Spinal cord (tissue), 10 donors: ENCODE data around the gene NHERF2. TPM values are rescaled to one million over a fixed set of nuclear protein-coding genes. Genes with fewer than 3 reads are reported as not detected.

Experiments
- DNase-seq, 6 donors: peaks; one replicate each; pipeline versions ENCODE4 v3.0.0 to v3.0.0-alpha.2; 2013 to 2015; ENCODE audit warnings: low spot score in 6 of 6, low read depth in 4 of 6
- H3K27ac ChIP-seq: one replicate; pipeline ENCODE4 v1.5.1; 2013; ENCODE audit warnings: low read depth, low read length, control low read depth
- H3K27me3 ChIP-seq: one replicate; pipeline ENCODE4 v1.6.1; 2013; ENCODE audit warnings: low read length; ENCODE audit not compliant: control insufficient read depth, insufficient read depth
- H3K36me3 ChIP-seq: one replicate; pipeline ENCODE4 v1.6.1; 2013; ENCODE audit warnings: low read length; ENCODE audit not compliant: control insufficient read depth, insufficient read depth
- H3K4me1 ChIP-seq: one replicate; pipeline ENCODE4 v1.6.1; 2013; ENCODE audit warnings: low read length; ENCODE audit not compliant: control insufficient read depth, insufficient read depth
- H3K4me3 ChIP-seq: one replicate; pipeline ENCODE4 v1.5.1; 2013; ENCODE audit warnings: low read depth, low read length, control low read depth
- H3K9me3 ChIP-seq: one replicate; pipeline ENCODE4 v1.6.1; 2013; ENCODE audit warnings: low read length; ENCODE audit not compliant: control insufficient read depth, insufficient read depth
- WGBS: methylation state at CpG from one replicate; pipeline ENCODE4 v1.1.5; 2013; ENCODE audit warnings: missing lambda C conversion rate; ENCODE audit not compliant: insufficient coverage; 5-methylcytosine and 5-hydroxymethylcytosine counted together
- polyA plus RNA-seq, 2 donors: library from polyadenylated mRNA; unstranded; fragments of 120-200 nt; gene quantifications; one replicate each; pipeline ENCODE4 v1.2.1, GENCODE V29; 2013; ENCODE audit not compliant: insufficient read length in 2 of 2
- total RNA-seq, 2 donors: library from RNA; depleted of rRNA in 1 of 2; stranded (reverse); fragments of 120-200 nt in 1 of 2; fragments of >200 nt in 1 of 2; gene quantifications; one replicate each; pipeline versions ENCODE4 v1.2.3 to v1.2.4, GENCODE V29; 2013 to 2014
- donor health status: healthy.

Gene NHERF2
- total and polyA plus RNA-seq, 4 donors = 25.6 to 95.7 (median 67.8) TPM

DNA sequence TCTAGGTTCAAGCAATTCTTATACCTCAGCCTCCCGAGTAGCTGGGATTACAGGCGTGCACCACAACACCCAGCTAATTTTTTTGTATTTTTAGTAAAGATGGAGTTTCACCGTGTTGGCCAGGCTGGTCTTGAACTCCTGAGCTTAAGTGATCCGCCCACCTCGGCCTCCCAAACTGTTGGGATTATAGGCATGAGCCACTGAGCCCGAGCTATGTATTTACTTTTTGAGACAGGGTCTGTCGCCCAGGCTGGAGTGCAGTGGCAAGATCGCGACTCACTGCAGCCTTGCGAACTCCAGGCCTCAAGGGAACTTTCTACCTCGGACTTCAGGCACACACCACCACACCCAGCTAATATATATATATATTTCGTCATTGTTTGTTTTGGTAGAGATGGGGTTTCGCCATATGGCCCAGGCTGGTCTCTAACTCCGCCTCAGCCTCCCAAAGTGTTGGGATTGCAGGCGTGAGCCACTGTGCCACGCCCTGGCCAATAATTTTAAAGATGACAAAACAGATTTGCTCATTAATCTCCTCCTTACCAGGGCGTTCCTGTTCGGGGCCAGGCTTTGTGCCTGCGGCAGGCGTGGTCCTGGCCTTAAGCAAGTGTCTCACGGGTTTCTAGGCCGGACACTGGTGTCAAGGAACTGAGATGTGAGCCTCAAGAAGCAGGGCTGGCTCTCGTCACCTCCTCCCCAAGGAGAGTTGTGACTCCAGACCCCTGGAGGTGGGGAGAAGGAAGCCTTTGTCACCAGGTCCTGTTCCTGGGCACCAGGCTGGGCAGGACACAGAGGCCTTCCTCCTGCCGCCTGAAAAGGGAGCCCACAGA is 11.4 kb upstream of the NHERF2 start:
- Histone ChIP-seq H3K9me3 (no peaks in the 10 kb centered on the region), H3K27ac (no peak overlapping the region), H3K36me3 (no peaks in the 10 kb centered on the region), H3K4me1 (peaks cover 15% of the 10 kb centered on the region), H3K4me3 (no peak overlapping the region), H3K27me3 (peaks cover 17% of the 10 kb centered on the region)
- no peak for DNase-seq
- WGBS = 79% methylated on average over 12 of the region's 24 CpGs

DNA sequence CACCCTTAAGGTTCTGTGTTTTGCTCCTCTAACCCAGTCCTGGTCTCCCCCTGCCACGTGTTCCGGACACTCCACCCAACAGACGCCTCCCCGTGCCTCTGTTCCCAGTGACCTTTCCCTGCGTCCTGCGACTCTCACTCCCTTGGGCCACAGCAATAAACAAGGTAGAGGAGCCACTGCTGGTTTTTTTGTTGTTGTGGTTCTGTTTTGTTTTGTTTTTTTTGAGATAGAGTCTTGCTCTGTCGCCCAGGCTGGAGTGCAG is 10.8 kb upstream of the NHERF2 start:
- Histone ChIP-seq H3K4me1 (peaks cover 15% of the 10 kb centered on the region), H3K36me3 (no peaks in the 10 kb centered on the region), H3K27me3 (peaks cover 22% of the 10 kb centered on the region), H3K9me3 (no peaks in the 10 kb centered on the region), H3K4me3 (no peak overlapping the region), H3K27ac (no peak overlapping the region)
- DNase-seq = no peak
- WGBS = 100% methylated on average over 4 of the region's 7 CpGs

DNA sequence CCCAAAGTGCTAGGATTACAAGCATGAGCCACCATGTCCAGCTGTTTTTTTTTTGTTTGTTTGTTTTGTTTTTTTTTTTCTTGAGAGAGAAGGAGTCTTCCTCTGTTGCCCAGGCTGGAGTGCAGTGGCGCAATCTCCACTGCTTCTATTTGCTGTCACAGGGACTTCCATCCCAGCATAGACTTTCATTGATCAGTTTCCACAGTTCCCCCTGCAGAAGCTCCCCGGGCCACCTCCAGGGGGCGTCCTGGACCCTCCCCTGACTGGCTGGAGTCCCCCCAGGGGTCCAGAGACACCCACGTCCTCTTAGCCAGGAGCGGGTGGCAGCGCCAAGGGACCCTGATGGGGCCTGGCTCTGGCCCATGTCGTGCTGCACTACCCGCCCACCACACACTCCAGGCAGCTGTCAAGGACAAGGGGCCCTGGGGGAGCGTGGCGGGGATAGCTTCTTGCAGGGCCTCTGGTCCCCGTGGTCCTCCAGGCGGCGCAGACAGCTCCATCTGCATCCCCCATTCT is 10.2 kb upstream of the NHERF2 start:
- 29% methylated on average over 13 of the region's 13 CpGs for WGBS
- no peak overlapping the region for H3K4me3 ChIP-seq
- H3K4me1 ChIP-seq = peaks cover 15% of the 10 kb centered on the region
- H3K36me3 ChIP-seq = no peaks in the 10 kb centered on the region
- no peak for DNase-seq
- H3K27ac ChIP-seq = no peak overlapping the region
- H3K27me3 ChIP-seq = peaks cover 26% of the 10 kb centered on the region
- no peaks in the 10 kb centered on the region for H3K9me3 ChIP-seq

DNA sequence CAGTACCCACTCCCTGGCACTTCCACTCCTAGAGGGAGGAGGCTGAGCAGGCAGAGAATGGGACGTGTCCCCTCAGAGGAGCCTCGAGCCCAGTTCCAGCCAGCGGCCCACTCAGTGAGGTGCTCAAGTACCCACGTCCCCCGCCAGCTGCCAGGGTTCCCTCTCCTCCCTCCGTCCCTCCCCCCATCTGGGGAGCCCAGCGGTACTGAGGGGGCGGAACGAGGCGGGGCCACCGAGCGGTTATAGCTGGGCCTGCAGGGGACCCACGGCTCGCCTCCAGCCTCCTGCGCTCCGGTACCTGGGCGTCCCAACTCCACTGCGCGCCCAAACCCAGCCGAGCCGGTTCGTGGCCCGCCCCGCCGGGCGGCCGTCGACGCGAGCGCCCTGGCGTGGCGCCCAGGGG is 7.2 kb upstream of the NHERF2 start, which contains the start of gene NPW:
Gene NPW (plus strand): TSS at position 268 of the 403 bp plus-strand sequence.
- H3K27me3 ChIP-seq = peaks cover 32% of the 10 kb centered on the region
- H3K27ac ChIP-seq = no peak within 1 kb of the TSS
- no peaks in the 10 kb centered on the region for H3K36me3 ChIP-seq
- no peak within 1 kb of the TSS for H3K4me3 ChIP-seq
- WGBS = 1% methylated on average over 33 of the region's 33 CpGs
- DNase-seq = no peak
- H3K4me1 ChIP-seq = peaks cover 34% of the 10 kb centered on the region
- no peaks in the 10 kb centered on the region for H3K9me3 ChIP-seq

DNA sequence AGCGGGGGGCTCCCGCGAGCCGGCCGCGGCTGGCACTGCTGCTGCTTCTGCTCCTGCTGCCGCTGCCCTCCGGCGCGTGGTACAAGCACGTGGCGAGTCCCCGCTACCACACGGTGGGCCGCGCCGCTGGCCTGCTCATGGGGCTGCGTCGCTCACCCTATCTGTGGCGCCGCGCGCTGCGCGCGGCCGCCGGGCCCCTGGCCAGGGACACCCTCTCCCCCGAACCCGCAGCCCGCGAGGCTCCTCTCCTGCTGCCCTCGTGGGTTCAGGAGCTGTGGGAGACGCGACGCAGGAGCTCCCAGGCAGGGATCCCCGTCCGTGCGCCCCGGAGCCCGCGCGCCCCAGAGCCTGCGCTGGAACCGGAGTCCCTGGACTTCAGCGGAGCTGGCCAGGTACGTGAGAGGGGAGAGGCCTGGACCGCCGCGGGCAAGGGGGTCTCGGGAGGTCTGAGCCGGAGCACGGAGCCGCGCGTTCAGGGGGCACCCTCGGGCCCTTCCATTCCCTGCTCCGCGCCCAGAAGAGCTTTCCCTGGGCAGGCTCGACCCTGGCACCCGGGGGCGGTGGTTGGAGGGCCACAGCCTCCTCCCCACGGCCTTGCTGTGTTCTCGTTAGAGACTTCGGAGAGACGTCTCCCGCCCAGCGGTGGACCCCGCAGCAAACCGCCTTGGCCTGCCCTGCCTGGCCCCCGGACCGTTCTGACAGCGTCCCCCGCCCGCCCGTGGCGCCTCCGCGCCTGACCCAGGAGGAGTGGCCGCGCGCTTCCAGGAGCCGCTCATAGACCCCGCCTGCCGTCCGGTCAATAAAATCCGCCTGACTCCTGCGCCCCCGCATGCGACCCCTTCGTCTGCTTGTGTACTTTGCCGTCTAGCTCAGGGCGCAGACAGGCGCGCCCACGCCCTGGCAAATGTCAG is 6.5 kb upstream of the NHERF2 start:
- under 1% methylated on average over 96 of the region's 96 CpGs for WGBS
- Histone ChIP-seq H3K4me1 (peaks cover 34% of the 10 kb centered on the region), H3K9me3 (no peaks in the 10 kb centered on the region), H3K36me3 (no peaks in the 10 kb centered on the region), H3K4me3 (no peak overlapping the region), H3K27ac (no peak overlapping the region), H3K27me3 (peaks cover 32% of the 10 kb centered on the region)
- no peak for DNase-seq

DNA sequence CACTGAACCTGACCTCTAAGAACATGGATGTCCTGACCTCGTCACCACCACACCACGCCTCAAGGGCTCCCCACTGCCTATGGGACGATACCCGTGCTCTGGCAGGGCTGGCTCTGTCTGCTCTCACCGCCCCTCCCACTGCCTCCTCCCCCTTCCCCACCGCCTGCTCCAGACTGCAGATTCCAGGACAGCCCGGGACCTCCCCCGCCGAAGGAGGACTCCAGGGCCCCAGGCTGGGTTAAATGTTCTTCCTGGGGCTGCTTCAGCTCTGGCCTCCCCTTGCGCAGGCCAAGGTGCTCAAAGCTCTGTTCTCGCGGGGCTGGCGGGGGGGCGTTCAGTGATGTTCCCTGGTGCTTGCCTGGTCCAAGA is 4.0 kb upstream of the NHERF2 start:
- DNase-seq = no peak
- H3K36me3 ChIP-seq = peaks cover 3% of the 10 kb centered on the region
- H3K4me1 ChIP-seq = peaks cover 50% of the 10 kb centered on the region
- H3K4me3 ChIP-seq = peak overlapping the region; percentile 42
- H3K27ac ChIP-seq = no peak overlapping the region
- WGBS = 2% methylated on average over 10 of the region's 14 CpGs
- H3K27me3 ChIP-seq = peaks cover 34% of the 10 kb centered on the region
- H3K9me3 ChIP-seq = no peaks in the 10 kb centered on the region

DNA sequence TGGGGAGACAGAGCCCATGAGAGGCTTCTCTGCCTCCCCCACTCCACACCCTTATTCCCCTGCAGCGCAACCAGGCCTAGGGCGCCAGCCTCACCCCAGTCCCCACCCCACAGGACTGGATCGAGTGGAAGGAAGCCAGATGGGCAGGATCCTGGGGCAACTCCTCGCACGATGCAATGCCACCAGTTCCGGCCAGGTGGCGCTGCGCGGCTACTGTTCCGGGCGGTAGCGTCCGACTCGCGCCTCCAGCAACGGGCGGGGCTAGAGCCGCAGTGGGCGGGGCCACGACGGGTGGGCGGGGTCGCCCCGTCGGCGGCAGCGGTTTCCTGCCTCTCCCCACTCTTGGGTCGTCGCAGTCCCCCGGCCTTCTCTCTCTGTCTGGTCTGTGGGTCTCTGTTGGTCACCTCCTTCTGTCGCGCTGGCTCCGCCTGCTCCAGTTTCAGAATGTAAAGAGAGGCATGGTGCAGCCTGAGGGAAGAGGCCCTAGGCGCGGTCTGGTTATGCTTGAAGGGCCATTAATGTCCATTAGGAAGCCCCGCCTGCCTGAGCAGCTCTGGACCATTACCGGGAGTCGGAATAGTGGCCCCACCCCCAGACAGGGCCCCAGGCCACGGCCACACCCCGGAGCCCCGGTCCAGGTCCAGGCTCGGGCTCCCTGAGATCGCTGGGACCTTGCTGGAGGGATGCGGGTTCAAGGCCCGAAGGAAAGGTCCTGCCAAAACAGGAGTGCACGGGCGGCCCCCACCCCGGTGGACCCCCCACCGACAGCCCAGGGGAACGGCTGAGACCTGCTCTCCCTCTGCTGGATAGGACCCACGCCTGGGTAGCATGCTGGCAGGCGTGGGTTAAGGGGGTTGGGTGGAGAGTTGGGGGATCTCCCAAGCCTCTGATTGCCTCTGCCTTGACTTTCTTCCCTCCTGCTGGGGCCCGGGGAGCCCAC is 3.3 kb upstream of the NHERF2 start:
- peaks cover 31% of the 10 kb centered on the region for H3K27me3 ChIP-seq
- H3K4me3 ChIP-seq = peak overlapping the region; percentile 42
- no peaks in the 10 kb centered on the region for H3K9me3 ChIP-seq
- H3K27ac ChIP-seq = peak overlapping the region; percentile 54
- peaks cover 57% of the 10 kb centered on the region for H3K4me1 ChIP-seq
- WGBS = 7% methylated on average over 49 of the region's 53 CpGs
- peak in 5 of 6 donors; percentile 71 to 94 (median 83) for DNase-seq
- peaks cover 3% of the 10 kb centered on the region for H3K36me3 ChIP-seq

DNA sequence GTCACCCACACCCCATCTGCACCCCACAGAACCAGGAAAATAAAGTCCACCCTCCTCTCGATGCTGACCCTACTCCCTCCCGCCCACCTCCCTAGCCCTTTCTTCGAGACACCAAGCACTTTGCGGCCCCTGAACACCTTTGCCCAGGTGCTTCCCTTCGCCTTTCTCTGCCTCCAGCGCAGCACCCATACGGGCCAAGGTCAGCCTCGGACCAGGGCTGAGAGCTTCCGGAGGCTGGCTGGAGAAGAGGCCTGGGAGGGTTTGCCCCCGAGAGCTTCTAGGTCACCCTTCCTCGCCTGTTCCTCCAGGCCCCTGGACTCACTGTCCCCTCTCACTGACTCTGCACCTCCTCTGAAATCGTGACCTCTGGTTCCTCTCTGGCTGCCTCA is 2.7 kb upstream of the NHERF2 start:
- 92% methylated on average over 12 of the region's 12 CpGs for WGBS
- H3K36me3 ChIP-seq = peaks cover 6% of the 10 kb centered on the region
- peaks cover 62% of the 10 kb centered on the region for H3K4me1 ChIP-seq
- H3K9me3 ChIP-seq = no peaks in the 10 kb centered on the region
- peaks cover 28% of the 10 kb centered on the region for H3K27me3 ChIP-seq
- no peak for DNase-seq
- no peak overlapping the region for H3K4me3 ChIP-seq
- H3K27ac ChIP-seq = peak overlapping the region; percentile 54

DNA sequence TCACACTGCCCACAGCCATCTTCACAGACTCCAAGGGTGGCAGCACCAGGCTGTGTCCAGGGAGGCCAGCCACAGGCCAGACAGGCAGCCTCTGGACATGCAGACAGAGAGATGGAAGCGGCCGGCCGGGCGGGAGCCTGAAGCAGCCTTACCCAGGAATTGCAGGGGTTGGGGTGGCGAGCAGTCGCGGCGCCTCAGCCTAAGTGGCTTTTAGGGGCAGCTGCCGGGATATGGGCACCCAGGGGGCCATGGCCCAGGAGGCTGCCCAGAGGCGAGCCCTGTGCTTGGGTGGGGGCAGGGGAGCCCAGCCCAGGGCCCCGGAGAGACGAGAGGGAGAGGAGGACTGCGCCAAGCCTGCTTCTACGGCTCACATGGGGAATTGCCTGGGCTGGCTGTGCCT is 1.5 kb upstream of the NHERF2 start:
- Histone ChIP-seq H3K4me3 (no peak overlapping the region), H3K36me3 (peaks cover 18% of the 10 kb centered on the region), H3K9me3 (no peaks in the 10 kb centered on the region), H3K27me3 (peaks cover 18% of the 10 kb centered on the region), H3K4me1 (peaks cover 53% of the 10 kb centered on the region), H3K27ac (no peak overlapping the region)
- no peak for DNase-seq
- WGBS = 84% methylated on average over 13 of the region's 14 CpGs
